ENCODE results near the gene ROCK1.

GRCh38 chr18:21134895-21135294 is 23.3 kb upstream of the ROCK1 start:
- TF ChIP-seq, protein P1, sequence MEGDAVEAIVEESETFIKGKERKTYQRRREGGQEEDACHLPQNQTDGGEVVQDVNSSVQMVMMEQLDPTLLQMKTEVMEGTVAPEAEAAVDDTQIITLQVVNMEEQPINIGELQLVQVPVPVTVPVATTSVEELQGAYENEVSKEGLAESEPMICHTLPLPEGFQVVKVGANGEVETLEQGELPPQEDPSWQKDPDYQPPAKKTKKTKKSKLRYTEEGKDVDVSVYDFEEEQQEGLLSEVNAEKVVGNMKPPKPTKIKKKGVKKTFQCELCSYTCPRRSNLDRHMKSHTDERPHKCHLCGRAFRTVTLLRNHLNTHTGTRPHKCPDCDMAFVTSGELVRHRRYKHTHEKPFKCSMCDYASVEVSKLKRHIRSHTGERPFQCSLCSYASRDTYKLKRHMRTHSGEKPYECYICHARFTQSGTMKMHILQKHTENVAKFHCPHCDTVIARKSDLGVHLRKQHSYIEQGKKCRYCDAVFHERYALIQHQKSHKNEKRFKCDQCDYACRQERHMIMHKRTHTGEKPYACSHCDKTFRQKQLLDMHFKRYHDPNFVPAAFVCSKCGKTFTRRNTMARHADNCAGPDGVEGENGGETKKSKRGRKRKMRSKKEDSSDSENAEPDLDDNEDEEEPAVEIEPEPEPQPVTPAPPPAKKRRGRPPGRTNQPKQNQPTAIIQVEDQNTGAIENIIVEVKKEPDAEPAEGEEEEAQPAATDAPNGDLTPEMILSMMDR (IDR thresholded peaks at IDR 0.05) = peak in 11 of 12 donors; percentile 17 to 58 (median 38)
- no peak for TF ChIP-seq POLR2A (IDR thresholded peaks at IDR 0.05)

Data from heart left ventricle (tissue), 13 donors.